K562 (cell line): Measurements from ENCODE around the gene LGR6. TPM values are rescaled to one million over a fixed set of nuclear protein-coding genes. Genes with fewer than 3 reads are reported as not detected.

Experiments
- MAFK ChIP-seq: IDR thresholded peaks from 2 replicates; pipeline ENCODE4 v1.6.1; 2011; ENCODE audit warnings: low read length, improper control_type of control experiment
- POLR2AphosphoS5 ChIP-seq: IDR thresholded peaks from 2 replicates; pipeline ENCODE4 v1.6.1; 2011; ENCODE audit warnings: mild to moderate bottlenecking, low read depth, low read length, moderate library complexity; ENCODE audit not compliant: control insufficient read depth, insufficient read depth
- SRSF1 ChIP-seq: fragments of 200-400 bp; formaldehyde crosslinking; IDR thresholded peaks from 2 replicates; pipeline ENCODE4 v1.6.1; 2017; ENCODE audit warnings: mild to moderate bottlenecking, low read depth, low read length, moderate library complexity
- YBX1 ChIP-seq: fragments of 450-650 bp; IDR thresholded peaks from 2 replicates; pipeline ENCODE4 v1.7.1; 2016; ENCODE audit warnings: mild to moderate bottlenecking
- ZNF347 ChIP-seq: fragments of 450-650 bp; formaldehyde crosslinking; IDR thresholded peaks from 2 replicates; pipeline ENCODE4 v1.4.0; 2020; ENCODE audit warnings: low read depth, mild to moderate bottlenecking, moderate library complexity
- polyA plus RNA-seq, 8 experiments: library from polyadenylated mRNA; depleted of rRNA in 4 of 8; stranded (reverse) in 5 of 8; unstranded in 3 of 8; fragments of >200 nt; fragmentation: Nextera tagmentation in 2 of 8; fragmentation: Illumina TruSeq in 1 of 8; extraction: Ambion mirVana in 2 of 8; extraction: Trizol in 1 of 8; gene quantifications; 2 replicates each; pipeline versions ENCODE4 v1.2.1 to v1.2.3, GENCODE V29; 2011 to 2014; ENCODE audit warnings: inconsistent platforms in 1 of 8, missing spikeins in 1 of 8
- total RNA-seq, 7 experiments: library from RNA; depleted of rRNA in 6 of 7; stranded (reverse); fragments of >200 nt in 6 of 7; fragmentation: Illumina TruSeq in 2 of 7; extraction: Trizol in 2 of 7; gene quantifications; 2 replicates each; pipeline versions ENCODE4 v1.2.1 to v1.2.3, GENCODE V29; 2011 to 2021; ENCODE audit warnings: low replicate concordance in 1 of 7
- TF ChIP-seq, protein P1 (sequence below): sonication (generic); formaldehyde crosslinking; IDR thresholded peaks from 2 replicates; pipeline ENCODE4 v1.8.0; 2023; ENCODE audit warnings: missing genetic modification reagents, mild to moderate bottlenecking, borderline replicate concordance
- TF ChIP-seq, protein P2 (sequence below): sonication (generic); formaldehyde crosslinking; IDR thresholded peaks from 2 replicates; pipeline ENCODE4 v1.9.0; 2022; ENCODE audit warnings: mild to moderate bottlenecking, missing genetic modification reagents
- TF ChIP-seq, protein P3 (sequence below), 2 experiments: fragments of 450-650 bp; formaldehyde crosslinking in 1 of 2; IDR thresholded peaks; 2 replicates each; pipeline versions ENCODE4 v1.4.0 to v1.6.1; 2014 to 2020; ENCODE audit warnings: mild to moderate bottlenecking in 2 of 2, borderline replicate concordance in 1 of 2, low read depth in 1 of 2
- TF ChIP-seq, protein P4 (sequence below): fragments of 250-450 bp; sonication (Bioruptor Pico); IDR thresholded peaks from 2 replicates; pipeline ENCODE4 v1.8.0; 2021; ENCODE audit warnings: mild to moderate bottlenecking, moderate library complexity

The LGR6 gene
- total and polyA plus RNA-seq, 9 of the 15 experiments (the other 6 are each of a cell fraction or from before 2014, with no cell fraction given): 0.01 to 0.54 (median 0.17) TPM; not detected in 1

DNA sequence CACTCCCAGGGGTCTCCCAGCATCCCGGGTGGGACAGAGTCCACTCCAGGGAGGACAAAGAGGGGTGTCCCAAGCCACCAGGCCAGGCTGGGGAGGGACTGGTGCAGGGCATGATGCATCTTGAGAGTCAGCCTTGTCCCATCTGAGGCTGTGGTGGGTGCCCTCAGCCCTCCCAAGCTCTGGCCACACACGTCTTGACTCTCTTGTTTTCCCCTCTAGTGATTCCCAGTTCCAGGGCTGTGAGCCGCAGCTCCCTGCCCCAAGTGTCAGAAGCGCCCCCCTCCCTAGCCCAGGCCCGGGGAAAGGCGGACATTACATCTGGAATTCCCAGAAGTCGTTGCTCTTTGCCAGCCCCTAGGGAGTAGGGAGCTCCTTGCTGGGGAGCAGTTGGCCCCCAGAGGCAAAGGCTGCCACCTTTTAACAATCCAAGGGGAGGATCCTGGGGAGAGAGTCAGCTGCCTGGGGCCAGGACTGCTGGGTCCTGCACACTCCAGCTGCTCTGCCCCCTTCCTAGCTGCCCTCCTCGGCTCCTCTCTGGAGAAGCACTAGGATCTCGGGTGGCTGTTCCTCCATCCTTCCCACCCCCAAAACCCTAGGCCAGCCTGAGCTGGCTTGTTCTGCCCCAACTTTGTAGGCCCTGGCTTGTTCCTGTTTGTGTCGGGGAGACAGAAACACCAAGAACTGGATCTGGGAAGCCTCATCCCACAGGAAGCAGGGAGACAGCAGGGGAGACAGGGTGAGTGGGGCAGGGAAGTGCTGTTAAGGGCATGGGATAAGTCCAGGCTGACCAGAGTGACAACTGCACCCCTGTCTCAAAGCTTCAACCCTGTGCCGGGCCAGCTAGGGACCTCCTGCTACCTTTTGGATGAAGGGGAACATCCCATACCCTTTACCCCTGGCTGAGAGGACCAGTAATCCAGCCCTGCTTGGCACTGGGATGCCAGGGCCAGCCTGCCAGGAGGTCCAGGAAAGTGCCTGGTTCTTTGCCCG is 30.0 kb upstream of the LGR6 start (continued):
- TF ChIP-seq, protein P1, sequence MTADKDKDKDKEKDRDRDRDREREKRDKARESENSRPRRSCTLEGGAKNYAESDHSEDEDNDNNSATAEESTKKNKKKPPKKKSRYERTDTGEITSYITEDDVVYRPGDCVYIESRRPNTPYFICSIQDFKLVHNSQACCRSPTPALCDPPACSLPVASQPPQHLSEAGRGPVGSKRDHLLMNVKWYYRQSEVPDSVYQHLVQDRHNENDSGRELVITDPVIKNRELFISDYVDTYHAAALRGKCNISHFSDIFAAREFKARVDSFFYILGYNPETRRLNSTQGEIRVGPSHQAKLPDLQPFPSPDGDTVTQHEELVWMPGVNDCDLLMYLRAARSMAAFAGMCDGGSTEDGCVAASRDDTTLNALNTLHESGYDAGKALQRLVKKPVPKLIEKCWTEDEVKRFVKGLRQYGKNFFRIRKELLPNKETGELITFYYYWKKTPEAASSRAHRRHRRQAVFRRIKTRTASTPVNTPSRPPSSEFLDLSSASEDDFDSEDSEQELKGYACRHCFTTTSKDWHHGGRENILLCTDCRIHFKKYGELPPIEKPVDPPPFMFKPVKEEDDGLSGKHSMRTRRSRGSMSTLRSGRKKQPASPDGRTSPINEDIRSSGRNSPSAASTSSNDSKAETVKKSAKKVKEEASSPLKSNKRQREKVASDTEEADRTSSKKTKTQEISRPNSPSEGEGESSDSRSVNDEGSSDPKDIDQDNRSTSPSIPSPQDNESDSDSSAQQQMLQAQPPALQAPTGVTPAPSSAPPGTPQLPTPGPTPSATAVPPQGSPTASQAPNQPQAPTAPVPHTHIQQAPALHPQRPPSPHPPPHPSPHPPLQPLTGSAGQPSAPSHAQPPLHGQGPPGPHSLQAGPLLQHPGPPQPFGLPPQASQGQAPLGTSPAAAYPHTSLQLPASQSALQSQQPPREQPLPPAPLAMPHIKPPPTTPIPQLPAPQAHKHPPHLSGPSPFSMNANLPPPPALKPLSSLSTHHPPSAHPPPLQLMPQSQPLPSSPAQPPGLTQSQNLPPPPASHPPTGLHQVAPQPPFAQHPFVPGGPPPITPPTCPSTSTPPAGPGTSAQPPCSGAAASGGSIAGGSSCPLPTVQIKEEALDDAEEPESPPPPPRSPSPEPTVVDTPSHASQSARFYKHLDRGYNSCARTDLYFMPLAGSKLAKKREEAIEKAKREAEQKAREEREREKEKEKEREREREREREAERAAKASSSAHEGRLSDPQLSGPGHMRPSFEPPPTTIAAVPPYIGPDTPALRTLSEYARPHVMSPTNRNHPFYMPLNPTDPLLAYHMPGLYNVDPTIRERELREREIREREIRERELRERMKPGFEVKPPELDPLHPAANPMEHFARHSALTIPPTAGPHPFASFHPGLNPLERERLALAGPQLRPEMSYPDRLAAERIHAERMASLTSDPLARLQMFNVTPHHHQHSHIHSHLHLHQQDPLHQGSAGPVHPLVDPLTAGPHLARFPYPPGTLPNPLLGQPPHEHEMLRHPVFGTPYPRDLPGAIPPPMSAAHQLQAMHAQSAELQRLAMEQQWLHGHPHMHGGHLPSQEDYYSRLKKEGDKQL (CRISPR knock-in tag): no peak
- TF ChIP-seq, protein P2, sequence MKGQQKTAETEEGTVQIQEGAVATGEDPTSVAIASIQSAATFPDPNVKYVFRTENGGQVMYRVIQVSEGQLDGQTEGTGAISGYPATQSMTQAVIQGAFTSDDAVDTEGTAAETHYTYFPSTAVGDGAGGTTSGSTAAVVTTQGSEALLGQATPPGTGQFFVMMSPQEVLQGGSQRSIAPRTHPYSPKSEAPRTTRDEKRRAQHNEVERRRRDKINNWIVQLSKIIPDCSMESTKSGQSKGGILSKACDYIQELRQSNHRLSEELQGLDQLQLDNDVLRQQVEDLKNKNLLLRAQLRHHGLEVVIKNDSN (CRISPR knock-in tag): no peak
- TF ChIP-seq POLR2AphosphoS5: no peak
- TF ChIP-seq YBX1: no peak
- TF ChIP-seq, protein P3, sequence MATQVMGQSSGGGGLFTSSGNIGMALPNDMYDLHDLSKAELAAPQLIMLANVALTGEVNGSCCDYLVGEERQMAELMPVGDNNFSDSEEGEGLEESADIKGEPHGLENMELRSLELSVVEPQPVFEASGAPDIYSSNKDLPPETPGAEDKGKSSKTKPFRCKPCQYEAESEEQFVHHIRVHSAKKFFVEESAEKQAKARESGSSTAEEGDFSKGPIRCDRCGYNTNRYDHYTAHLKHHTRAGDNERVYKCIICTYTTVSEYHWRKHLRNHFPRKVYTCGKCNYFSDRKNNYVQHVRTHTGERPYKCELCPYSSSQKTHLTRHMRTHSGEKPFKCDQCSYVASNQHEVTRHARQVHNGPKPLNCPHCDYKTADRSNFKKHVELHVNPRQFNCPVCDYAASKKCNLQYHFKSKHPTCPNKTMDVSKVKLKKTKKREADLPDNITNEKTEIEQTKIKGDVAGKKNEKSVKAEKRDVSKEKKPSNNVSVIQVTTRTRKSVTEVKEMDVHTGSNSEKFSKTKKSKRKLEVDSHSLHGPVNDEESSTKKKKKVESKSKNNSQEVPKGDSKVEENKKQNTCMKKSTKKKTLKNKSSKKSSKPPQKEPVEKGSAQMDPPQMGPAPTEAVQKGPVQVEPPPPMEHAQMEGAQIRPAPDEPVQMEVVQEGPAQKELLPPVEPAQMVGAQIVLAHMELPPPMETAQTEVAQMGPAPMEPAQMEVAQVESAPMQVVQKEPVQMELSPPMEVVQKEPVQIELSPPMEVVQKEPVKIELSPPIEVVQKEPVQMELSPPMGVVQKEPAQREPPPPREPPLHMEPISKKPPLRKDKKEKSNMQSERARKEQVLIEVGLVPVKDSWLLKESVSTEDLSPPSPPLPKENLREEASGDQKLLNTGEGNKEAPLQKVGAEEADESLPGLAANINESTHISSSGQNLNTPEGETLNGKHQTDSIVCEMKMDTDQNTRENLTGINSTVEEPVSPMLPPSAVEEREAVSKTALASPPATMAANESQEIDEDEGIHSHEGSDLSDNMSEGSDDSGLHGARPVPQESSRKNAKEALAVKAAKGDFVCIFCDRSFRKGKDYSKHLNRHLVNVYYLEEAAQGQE (IDR thresholded peaks at IDR 0.05; ENCODE audit: borderline replicate concordance): peak; percentile 76
- TF ChIP-seq, protein P3 (CRISPR knock-in tag; IDR thresholded peaks at IDR 0.05; ENCODE audit: low read depth): no peak
- no peak for TF ChIP-seq ZNF347 (CRISPR knock-in tag)
- TF ChIP-seq, protein P4, sequence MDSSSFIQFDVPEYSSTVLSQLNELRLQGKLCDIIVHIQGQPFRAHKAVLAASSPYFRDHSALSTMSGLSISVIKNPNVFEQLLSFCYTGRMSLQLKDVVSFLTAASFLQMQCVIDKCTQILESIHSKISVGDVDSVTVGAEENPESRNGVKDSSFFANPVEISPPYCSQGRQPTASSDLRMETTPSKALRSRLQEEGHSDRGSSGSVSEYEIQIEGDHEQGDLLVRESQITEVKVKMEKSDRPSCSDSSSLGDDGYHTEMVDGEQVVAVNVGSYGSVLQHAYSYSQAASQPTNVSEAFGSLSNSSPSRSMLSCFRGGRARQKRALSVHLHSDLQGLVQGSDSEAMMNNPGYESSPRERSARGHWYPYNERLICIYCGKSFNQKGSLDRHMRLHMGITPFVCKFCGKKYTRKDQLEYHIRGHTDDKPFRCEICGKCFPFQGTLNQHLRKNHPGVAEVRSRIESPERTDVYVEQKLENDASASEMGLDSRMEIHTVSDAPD: no peak
- TF ChIP-seq SRSF1: no peak
- no peak for TF ChIP-seq MAFK
